Keratinocyte (primary cell): ENCODE data around the gene GPR180. TPM values are rescaled to one million over a fixed set of nuclear protein-coding genes. Genes with fewer than 3 reads are reported as not detected.

Source experiments
- DNase-seq: peaks from one replicate; pipeline ENCODE4 v3.0.0-alpha.2; 2011; ENCODE audit warnings: low read depth, missing footprints, low spot score
- FAIRE-seq: peaks from 2 replicates; lab custom pipeline; 2011; peaks lifted over from hg19 to GRCh38; lab: Jason Lieb, UNC
- H2AFZ ChIP-seq: 2 replicates; pipeline ENCODE4 v1.6.0; 2012; ENCODE audit warnings: low read length, control low read depth, inconsistent platforms; ENCODE audit not compliant: control insufficient read depth
- H3K27ac ChIP-seq: 2 replicates; pipeline ENCODE4 v1.5.1; 2011; ENCODE audit warnings: low read length; ENCODE audit not compliant: control insufficient read depth, insufficient read depth
- H3K27me3 ChIP-seq: 3 replicates; pipeline ENCODE4 v1.6.0; 2011; ENCODE audit warnings: low read length; ENCODE audit not compliant: control insufficient read depth, insufficient read depth; ENCODE audit errors: extremely low read depth
- H3K36me3 ChIP-seq, 2 experiments: 2 replicates in 1 of 2; 3 replicates in 1 of 2; pipeline ENCODE4 v1.5.1; 2011; ENCODE audit warnings: low read length in 2 of 2, mild to moderate bottlenecking in 1 of 2; ENCODE audit not compliant: control insufficient read depth in 2 of 2, insufficient read depth in 2 of 2; ENCODE audit errors: extremely low read depth in 1 of 2
- H3K4me1 ChIP-seq: 3 replicates; pipeline ENCODE4 v1.5.1; 2011; ENCODE audit warnings: low read length; ENCODE audit not compliant: control insufficient read depth, insufficient read depth; ENCODE audit errors: extremely low read depth
- H3K4me2 ChIP-seq: 3 replicates; pipeline ENCODE4 v1.6.0; 2011; ENCODE audit warnings: low read depth, low read length; ENCODE audit not compliant: control insufficient read depth, insufficient read depth; ENCODE audit errors: extremely low read depth
- H3K4me3 ChIP-seq, 3 experiments: fragments of 200-600 bp in 1 of 3; sonication (generic) in 1 of 3; 2 replicates in 2 of 3; 3 replicates in 1 of 3; pipeline ENCODE4 v1.5.1; 2011 to 2016; ENCODE audit warnings: low read length in 3 of 3, mild to moderate bottlenecking in 3 of 3, control low read depth in 2 of 3, inconsistent platforms in 1 of 3, low read depth in 1 of 3, mixed read lengths in 1 of 3, mixed run types in 1 of 3, moderate library complexity in 1 of 3; ENCODE audit not compliant: control insufficient read depth in 2 of 3, insufficient read depth in 2 of 3; ENCODE audit errors: extremely low read depth in 1 of 3
- H3K79me2 ChIP-seq: 2 replicates; pipeline ENCODE4 v1.6.0; 2012; ENCODE audit warnings: low read length; ENCODE audit not compliant: control insufficient read depth, insufficient read depth
- H3K9ac ChIP-seq: 3 replicates; pipeline ENCODE4 v1.6.0; 2011; ENCODE audit warnings: low read length; ENCODE audit not compliant: control insufficient read depth, insufficient read depth; ENCODE audit errors: extremely low read depth
- H3K9me1 ChIP-seq: 3 replicates; pipeline ENCODE4 v1.6.0; 2011; ENCODE audit warnings: low read length; ENCODE audit not compliant: control insufficient read depth, insufficient read depth; ENCODE audit errors: extremely low read depth
- H3K9me3 ChIP-seq: 2 replicates; pipeline ENCODE4 v1.5.1; 2012; ENCODE audit warnings: low read depth, low read length; ENCODE audit not compliant: control insufficient read depth
- H4K20me1 ChIP-seq: 3 replicates; pipeline ENCODE4 v1.6.0; 2011; ENCODE audit warnings: low read length; ENCODE audit not compliant: control insufficient read depth, insufficient read depth; ENCODE audit errors: extremely low read depth
- CTCF ChIP-seq, 3 experiments: IDR thresholded peaks in 1 of 3; conservative IDR thresholded peaks in 1 of 3; optimal IDR thresholded peaks in 1 of 3; 2 replicates in 2 of 3; 3 replicates in 1 of 3; pipeline versions ENCODE3 to v1.5.1; 2011; ENCODE audit warnings: low read length in 3 of 3, mild to moderate bottlenecking in 3 of 3, moderate library complexity in 2 of 3, control low read depth in 1 of 3, inconsistent platforms in 1 of 3; ENCODE audit not compliant: insufficient read depth in 2 of 3; ENCODE audit errors: extremely low read depth in 1 of 3
- EZH2 ChIP-seq: IDR thresholded peaks from one replicate; pipeline ENCODE4 v1.6.1; 2012; ENCODE audit warnings: inconsistent platforms, mild to moderate bottlenecking, low read length, moderate library complexity
- dilution Hi-C: fragments of 300-500 bp; cut with MboI; formaldehyde crosslinking; loops from one replicate; pipeline ENCODE4 v1.7.0; 2020; ENCODE audit warnings: low sequenced_read_pairs; ENCODE audit not compliant: extremely low pct_ligation_motif_present
- polyA plus RNA-seq, 5 experiments: library from polyadenylated mRNA; depleted of rRNA in 3 of 5; stranded (reverse) in 3 of 5; stranded (forward) in 1 of 5; unstranded in 1 of 5; fragments of >200 nt; gene quantifications; 1 replicate in 1 of 5; 2 replicates in 3 of 5; 3 replicates in 1 of 5; pipeline versions ENCODE4 v1.2.1 to v1.2.3, GENCODE V29; 2011 to 2012; ENCODE audit warnings: missing spikeins in 2 of 5, low read depth in 1 of 5, low replicate concordance in 1 of 5

GPR180 gene
- polyA plus RNA-seq, 1 donor (not counting 4 experiments of a cell fraction or from before 2014, with no cell fraction given), result 9.9 TPM

DNA sequence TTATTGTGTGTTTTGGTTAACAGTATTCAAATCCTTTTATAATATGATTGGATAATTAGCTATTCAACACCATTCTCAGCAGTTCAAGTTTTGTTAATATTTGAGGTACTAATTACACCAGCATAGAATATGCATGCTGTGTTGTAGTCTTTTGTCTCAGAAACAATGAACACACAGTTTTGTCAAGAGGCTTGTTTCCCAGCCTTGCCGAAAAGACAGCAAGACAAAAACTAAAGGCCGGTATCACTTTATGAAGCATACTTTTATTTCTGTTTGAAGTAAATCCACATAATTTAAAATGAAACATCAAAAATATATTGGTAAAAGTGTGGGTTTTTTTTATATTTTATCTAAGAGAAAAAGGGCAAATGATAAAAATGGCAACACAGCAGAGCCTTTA lies 7.5 kb downstream of the GPR180 start:
- Histone ChIP-seq H2AFZ (no peak overlapping the region), H3K4me2 (no peak overlapping the region), H3K9me1 (no peaks in the 10 kb centered on the region), H3K27ac (no peak overlapping the region), H3K4me1 (no peaks in the 10 kb centered on the region), H3K79me2 (peaks cover 13% of the 10 kb centered on the region), H4K20me1 (no peaks in the 10 kb centered on the region), H3K9me3 (no peaks in the 10 kb centered on the region), H3K4me3 (no peak overlapping the region), H3K27me3 (no peaks in the 10 kb centered on the region), H3K9ac (no peak overlapping the region), H3K36me3 (peaks cover 5 to 7% of the 10 kb centered on the region in 2 experiments)
- FAIRE-seq (no peak), DNase-seq (no peak)
- TF ChIP-seq EZH2 (no peak), CTCF (optimal IDR thresholded peaks at IDR 0.05 in 1 of 3, IDR thresholded peaks at IDR 0.05 in 1 of 3, conservative IDR thresholded peaks at IDR 0.05 in 1 of 3; ENCODE audit: extremely low read depth in 1 of 3, insufficient read depth in 2 of 3, low read length in 3 of 3) (no peak)
- dilution Hi-C loops, result no loop called here

DNA sequence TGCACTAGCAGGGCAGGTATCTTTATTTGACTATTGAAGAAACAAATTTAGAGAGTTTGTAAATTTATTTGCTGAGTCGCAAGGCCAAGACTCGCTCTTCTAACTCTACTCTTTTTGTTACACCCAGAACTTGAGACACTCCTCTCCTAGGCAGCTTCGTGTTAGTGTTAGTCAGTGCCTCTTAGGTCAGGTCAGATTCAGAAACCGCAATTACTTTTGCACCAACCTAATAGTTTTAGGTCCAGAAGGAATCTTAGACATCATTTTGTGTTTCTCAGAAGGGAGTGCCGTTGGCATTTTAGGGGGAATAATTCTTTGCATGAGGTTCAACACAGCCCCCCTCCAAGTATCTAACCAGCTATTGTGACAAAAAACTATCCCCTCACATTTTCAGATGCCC lies 8.8 kb downstream of the GPR180 start:
- dilution Hi-C loops, result no loop called here
- Histone ChIP-seq H3K4me2 (no peak overlapping the region), H3K9ac (no peak overlapping the region), H3K4me3 (no peak overlapping the region), H2AFZ (no peak overlapping the region), H3K79me2 (peaks cover 7% of the 10 kb centered on the region), H3K27me3 (no peaks in the 10 kb centered on the region), H3K36me3 (peaks cover 5 to 7% of the 10 kb centered on the region in 2 experiments), H3K9me1 (no peaks in the 10 kb centered on the region), H4K20me1 (no peaks in the 10 kb centered on the region), H3K4me1 (no peaks in the 10 kb centered on the region), H3K9me3 (no peaks in the 10 kb centered on the region), H3K27ac (no peak overlapping the region)
- no peak for TF ChIP-seq EZH2
- no peak for TF ChIP-seq CTCF (optimal IDR thresholded peaks at IDR 0.05 in 1 of 3, IDR thresholded peaks at IDR 0.05 in 1 of 3, conservative IDR thresholded peaks at IDR 0.05 in 1 of 3; ENCODE audit: extremely low read depth in 1 of 3, insufficient read depth in 2 of 3, low read length in 3 of 3)
- FAIRE-seq (no peak), DNase-seq (no peak)
